Measurements from ENCODE around the gene ITM2A. TPM values are rescaled to one million over a fixed set of nuclear protein-coding genes. Genes with fewer than 3 reads are reported as not detected.

Gene ITM2A
- total RNA-seq, 1 donor from 2014 or later, result 58.5 TPM

DNA sequence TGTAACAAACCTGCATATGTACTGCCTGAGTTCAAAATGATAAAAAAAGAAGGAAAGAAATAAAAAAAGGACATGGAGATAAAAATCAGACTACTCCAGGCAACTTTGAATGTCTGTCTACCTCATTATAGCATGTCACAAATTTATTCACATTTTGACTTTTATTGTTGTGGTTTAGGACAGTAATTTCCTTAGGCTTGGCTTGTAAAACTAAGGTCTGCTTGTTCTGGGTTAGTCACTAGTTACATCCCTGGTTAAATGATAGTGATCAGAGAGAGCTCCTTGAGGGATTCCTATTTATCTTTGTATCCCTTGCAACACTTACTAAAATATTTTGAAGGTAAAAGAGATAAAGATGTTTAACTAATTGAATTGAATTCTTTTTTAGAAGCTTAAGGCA lies 42.5 kb upstream of the ITM2A start:
- intact Hi-C loops (cut with DNase I), result no loop called here
- TF ChIP-seq, protein P1, sequence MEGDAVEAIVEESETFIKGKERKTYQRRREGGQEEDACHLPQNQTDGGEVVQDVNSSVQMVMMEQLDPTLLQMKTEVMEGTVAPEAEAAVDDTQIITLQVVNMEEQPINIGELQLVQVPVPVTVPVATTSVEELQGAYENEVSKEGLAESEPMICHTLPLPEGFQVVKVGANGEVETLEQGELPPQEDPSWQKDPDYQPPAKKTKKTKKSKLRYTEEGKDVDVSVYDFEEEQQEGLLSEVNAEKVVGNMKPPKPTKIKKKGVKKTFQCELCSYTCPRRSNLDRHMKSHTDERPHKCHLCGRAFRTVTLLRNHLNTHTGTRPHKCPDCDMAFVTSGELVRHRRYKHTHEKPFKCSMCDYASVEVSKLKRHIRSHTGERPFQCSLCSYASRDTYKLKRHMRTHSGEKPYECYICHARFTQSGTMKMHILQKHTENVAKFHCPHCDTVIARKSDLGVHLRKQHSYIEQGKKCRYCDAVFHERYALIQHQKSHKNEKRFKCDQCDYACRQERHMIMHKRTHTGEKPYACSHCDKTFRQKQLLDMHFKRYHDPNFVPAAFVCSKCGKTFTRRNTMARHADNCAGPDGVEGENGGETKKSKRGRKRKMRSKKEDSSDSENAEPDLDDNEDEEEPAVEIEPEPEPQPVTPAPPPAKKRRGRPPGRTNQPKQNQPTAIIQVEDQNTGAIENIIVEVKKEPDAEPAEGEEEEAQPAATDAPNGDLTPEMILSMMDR (IDR thresholded peaks at IDR 0.05), result no peak

GRCh38 chrX:79408623-79409322 lies 41.6 kb upstream of the ITM2A start:
- no peaks in the 10 kb centered on the region for H3K4me1 ChIP-seq
- H3K9me3 ChIP-seq, result no peaks in the 10 kb centered on the region
- TF ChIP-seq, protein P1 (IDR thresholded peaks at IDR 0.05), result no peak
- no peaks in the 10 kb centered on the region for H3K36me3 ChIP-seq
- no peaks in the 10 kb centered on the region for H3K27me3 ChIP-seq (ENCODE audit: low read depth)
- H3K27ac ChIP-seq, result no peak overlapping the region
- ATAC-seq (no peak), DNase-seq (no peak)
- H3K4me3 ChIP-seq, result no peak overlapping the region
- intact Hi-C loops (cut with DNase I), result no loop called here

More for the DNA sequence above, 42.5 kb upstream of the ITM2A start:
- H3K9me3 ChIP-seq, result no peaks in the 10 kb centered on the region
- no peaks in the 10 kb centered on the region for H3K4me1 ChIP-seq
- no peak overlapping the region for H3K4me3 ChIP-seq
- no peaks in the 10 kb centered on the region for H3K36me3 ChIP-seq
- no peak for DNase-seq
- ATAC-seq, result no peak
- no peak overlapping the region for H3K27ac ChIP-seq
- H3K27me3 ChIP-seq (ENCODE audit: low read depth), result no peaks in the 10 kb centered on the region

GRCh38 chrX:79400623-79401022 lies 33.5 kb upstream of the ITM2A start:
- H3K27me3 ChIP-seq (ENCODE audit: low read depth), result no peaks in the 10 kb centered on the region

DNA sequence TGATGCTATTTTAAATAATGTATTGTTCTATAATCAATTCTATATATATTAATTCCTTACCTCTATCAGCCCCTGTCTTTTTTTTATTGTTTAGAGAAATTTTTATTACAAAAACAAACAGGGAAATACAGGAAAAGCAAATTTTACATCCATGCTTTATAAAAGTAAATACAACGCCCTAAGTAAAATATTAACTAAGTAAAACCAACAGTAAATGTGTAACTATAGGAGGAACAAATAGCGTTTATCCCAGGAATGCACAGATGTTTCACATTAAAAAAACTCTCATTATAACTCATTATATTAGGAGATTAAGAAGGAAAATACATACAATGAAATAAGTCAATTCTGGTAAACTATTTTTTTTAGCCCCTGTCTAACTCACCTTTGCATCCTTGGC lies 8.2 kb upstream of the ITM2A start:
- intact Hi-C loops (cut with DNase I), result no loop called here
- TF ChIP-seq, protein P1 (IDR thresholded peaks at IDR 0.05), result no peak
- H3K27ac ChIP-seq, result no peak overlapping the region

More at GRCh38 chrX:79400623-79401022, 33.5 kb upstream of the ITM2A start:
- Histone ChIP-seq H3K36me3 (no peaks in the 10 kb centered on the region), H3K9me3 (no peaks in the 10 kb centered on the region), H3K4me3 (no peak overlapping the region), H3K27ac (no peak overlapping the region), H3K4me1 (no peaks in the 10 kb centered on the region)
- TF ChIP-seq, protein P1 (IDR thresholded peaks at IDR 0.05), result no peak
- ATAC-seq, result no peak
- intact Hi-C loops (cut with DNase I), result no loop called here
- DNase-seq, result no peak

GRCh38 chrX:79371640-79372039 lies 4.5 kb upstream of the ITM2A start:
- Histone ChIP-seq H3K9me3 (no peaks in the 10 kb centered on the region), H3K4me1 (no peaks in the 10 kb centered on the region), H3K4me3 (no peak overlapping the region), H3K27me3 (ENCODE audit: low read depth) (no peaks in the 10 kb centered on the region), H3K27ac (no peak overlapping the region), H3K36me3 (no peaks in the 10 kb centered on the region)
- DNase-seq (no peak), ATAC-seq (no peak)
- intact Hi-C loops (cut with DNase I), result no loop called here
- TF ChIP-seq, protein P1 (IDR thresholded peaks at IDR 0.05), result no peak

More for the DNA sequence above, 8.2 kb upstream of the ITM2A start:
- Histone ChIP-seq H3K4me3 (no peak overlapping the region), H3K9me3 (no peaks in the 10 kb centered on the region), H3K36me3 (no peaks in the 10 kb centered on the region), H3K4me1 (no peaks in the 10 kb centered on the region), H3K27me3 (ENCODE audit: low read depth) (no peaks in the 10 kb centered on the region)
- DNase-seq (no peak), ATAC-seq (no peak)

All from lower lobe of right lung (tissue), 2 donors.